NB4 (cell line): ENCODE data around the gene DAPK1.

Experiments used
- POLR2A ChIP-seq: IDR thresholded peaks from 2 replicates; pipeline ENCODE4 v1.6.1; 2011; ENCODE audit warnings: mild to moderate bottlenecking; ENCODE audit not compliant: insufficient read length; ENCODE audit errors: extremely low read depth
- TF ChIP-seq, protein P1 (sequence below): IDR thresholded peaks from one replicate; pipeline ENCODE4 v1.5.1; 2012; ENCODE audit warnings: low read depth, low read length
- TF ChIP-seq, protein P2 (sequence below): IDR thresholded peaks from 2 replicates; pipeline ENCODE4 v1.6.1; 2011; ENCODE audit warnings: low read depth, low read length

DNA sequence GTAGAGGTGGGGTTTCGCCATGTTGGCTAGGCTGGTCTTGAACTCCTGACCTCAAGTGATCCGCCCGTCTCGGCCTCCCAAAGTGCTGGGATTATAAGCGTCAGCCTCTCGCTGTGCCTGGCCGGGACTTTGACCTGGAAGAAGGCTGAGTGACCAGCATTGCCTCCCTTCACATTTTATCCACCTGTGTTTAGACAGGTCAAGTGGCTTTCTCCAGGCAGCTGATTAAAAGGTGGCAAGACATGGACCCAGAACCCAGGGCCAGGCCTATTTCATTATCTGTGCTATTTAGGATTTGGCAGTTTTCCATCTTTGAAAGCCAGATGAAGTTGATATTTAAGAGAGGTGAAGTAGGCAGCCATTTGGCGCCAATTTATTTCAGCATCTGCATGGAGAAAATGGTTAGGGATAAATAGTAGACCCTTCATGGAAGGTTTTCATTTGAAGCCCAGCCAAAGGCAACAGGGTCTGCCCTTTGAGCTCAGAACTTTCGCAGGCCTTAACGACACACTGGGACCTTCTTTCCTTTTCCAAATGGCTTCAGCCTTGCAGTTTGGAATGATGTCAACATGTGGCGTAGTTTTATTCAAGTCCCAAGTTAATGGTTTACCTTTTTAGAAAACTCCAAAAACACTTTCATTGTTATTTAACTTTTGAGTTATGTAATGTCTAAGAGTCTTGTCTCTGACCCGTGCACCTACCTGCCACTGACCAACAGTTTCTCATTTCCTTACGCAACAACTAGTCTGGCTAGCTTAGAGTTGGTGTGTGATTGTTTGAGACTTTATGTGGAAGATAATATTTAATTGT is 8.4 kb downstream of the DAPK1 start:
- TF ChIP-seq, protein P1, sequence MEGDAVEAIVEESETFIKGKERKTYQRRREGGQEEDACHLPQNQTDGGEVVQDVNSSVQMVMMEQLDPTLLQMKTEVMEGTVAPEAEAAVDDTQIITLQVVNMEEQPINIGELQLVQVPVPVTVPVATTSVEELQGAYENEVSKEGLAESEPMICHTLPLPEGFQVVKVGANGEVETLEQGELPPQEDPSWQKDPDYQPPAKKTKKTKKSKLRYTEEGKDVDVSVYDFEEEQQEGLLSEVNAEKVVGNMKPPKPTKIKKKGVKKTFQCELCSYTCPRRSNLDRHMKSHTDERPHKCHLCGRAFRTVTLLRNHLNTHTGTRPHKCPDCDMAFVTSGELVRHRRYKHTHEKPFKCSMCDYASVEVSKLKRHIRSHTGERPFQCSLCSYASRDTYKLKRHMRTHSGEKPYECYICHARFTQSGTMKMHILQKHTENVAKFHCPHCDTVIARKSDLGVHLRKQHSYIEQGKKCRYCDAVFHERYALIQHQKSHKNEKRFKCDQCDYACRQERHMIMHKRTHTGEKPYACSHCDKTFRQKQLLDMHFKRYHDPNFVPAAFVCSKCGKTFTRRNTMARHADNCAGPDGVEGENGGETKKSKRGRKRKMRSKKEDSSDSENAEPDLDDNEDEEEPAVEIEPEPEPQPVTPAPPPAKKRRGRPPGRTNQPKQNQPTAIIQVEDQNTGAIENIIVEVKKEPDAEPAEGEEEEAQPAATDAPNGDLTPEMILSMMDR: no peak
- TF ChIP-seq, protein P2, sequence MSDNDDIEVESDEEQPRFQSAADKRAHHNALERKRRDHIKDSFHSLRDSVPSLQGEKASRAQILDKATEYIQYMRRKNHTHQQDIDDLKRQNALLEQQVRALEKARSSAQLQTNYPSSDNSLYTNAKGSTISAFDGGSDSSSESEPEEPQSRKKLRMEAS: no peak
- TF ChIP-seq POLR2A: no peak
